Esophagus squamous epithelium (tissue), 4 donors: ENCODE measurements around the gene SERPINA6.

Source experiments
- CTCF ChIP-seq, 6 experiments: fragments of 450-650 bp in 4 of 6; fragments of 200-600 bp in 2 of 6; sonication (generic) in 2 of 6; IDR thresholded peaks; one replicate each; pipeline ENCODE4 v1.5.1; 2016 to 2019; ENCODE audit warnings: antibody characterized with exemption in 6 of 6, mild to moderate bottlenecking in 4 of 6, moderate library complexity in 4 of 6
- POLR2A ChIP-seq, 4 donors: fragments of 450-650 bp; IDR thresholded peaks; one replicate each; pipeline ENCODE4 v1.6.1; 2017; ENCODE audit warnings: antibody characterized with exemption in 4 of 4, mild to moderate bottlenecking in 4 of 4, moderate library complexity in 3 of 4

DNA sequence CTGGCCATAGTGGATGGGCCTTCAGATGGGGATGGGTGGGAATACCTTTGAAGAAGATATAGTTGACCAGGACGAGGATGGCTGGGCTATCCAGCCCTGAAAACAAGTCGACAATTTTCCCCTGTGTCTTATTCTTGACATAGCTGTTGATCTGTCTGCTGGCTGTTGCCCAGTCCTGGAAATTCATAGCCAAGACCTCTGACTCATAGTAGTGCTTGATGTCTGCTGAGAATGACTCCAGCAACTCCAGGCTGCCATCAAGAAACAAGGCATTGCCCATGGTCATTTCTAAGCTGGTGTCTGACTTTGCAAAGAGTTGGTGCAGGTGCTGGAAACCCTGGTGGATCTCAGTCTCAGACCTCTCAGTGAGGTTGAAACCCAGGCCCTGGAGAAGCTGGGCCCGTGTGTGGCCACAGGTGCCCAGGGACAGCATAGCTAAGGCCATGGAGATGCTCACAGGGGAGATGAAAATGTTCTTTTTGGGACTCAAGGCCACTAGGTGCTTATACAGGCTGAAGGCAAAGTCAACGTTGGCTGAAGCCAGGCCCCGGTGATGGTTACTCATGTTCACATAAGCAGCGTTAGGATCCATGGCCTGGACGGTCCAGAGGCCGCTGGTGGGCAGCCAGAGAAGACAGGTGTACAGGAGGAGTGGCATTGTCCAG is 9.0 kb downstream of the SERPINA6 start:
- no peak for TF ChIP-seq POLR2A (IDR thresholded peaks at IDR 0.05)
- TF ChIP-seq CTCF (IDR thresholded peaks at IDR 0.05): no peak
